Activated T-helper 1 cell treated with anti-CD3 and anti-CD28 coated beads, Interleukin-12 subunit alpha, Interleukin-12 subunit beta, Interleukin-2, Interleukin-4 antibody, amounts not matched to agents 30 ng/mL and 10 ng/mL and 1 ng/mL, durations not matched to agents 14 hours and 24 hours and 36 hours (primary cell): ENCODE data around the gene NFYC. TPM values are rescaled to one million over a fixed set of nuclear protein-coding genes. Genes with fewer than 3 reads are reported as not detected.

Experiments
- DNase-seq: peaks from one replicate; pipeline ENCODE4 v3.0.0; 2021; ENCODE audit warnings: low spot score
- H3K27ac Mint-ChIP-seq: one replicate; pipeline ENCODE4 v1.8.0; 2021; ENCODE audit warnings: mild to moderate bottlenecking, mixed read lengths
- H3K27me3 Mint-ChIP-seq: one replicate; pipeline ENCODE4 v1.8.0; 2022; ENCODE audit warnings: mild to moderate bottlenecking, moderate library complexity, mixed read lengths; ENCODE audit not compliant: insufficient read depth
- H3K36me3 Mint-ChIP-seq: one replicate; pipeline ENCODE4 v1.8.0; 2021; ENCODE audit warnings: low read depth, mixed read lengths
- H3K4me1 Mint-ChIP-seq: one replicate; pipeline ENCODE4 v1.8.0; 2021; ENCODE audit warnings: low read depth, mixed read lengths
- H3K4me3 Mint-ChIP-seq: one replicate; pipeline ENCODE4 v1.8.0; 2021; ENCODE audit warnings: mild to moderate bottlenecking, moderate library complexity, mixed read lengths
- H3K9me3 Mint-ChIP-seq: one replicate; pipeline ENCODE4 v1.8.0; 2021; ENCODE audit warnings: mixed read lengths
- intact Hi-C: fragments of 100-400 bp; cut with micrococcal nuclease; formaldehyde crosslinking; loops from one replicate; pipeline ENCODE4 v1.15.1; 2024
- total RNA-seq: library from RNA; stranded (reverse); gene quantifications from 2 replicates; pipeline ENCODE4 v1.2.3, GENCODE V29; 2022

The NFYC gene
- total RNA-seq, 1 donor from 2014 or later = 85.1 TPM

DNA sequence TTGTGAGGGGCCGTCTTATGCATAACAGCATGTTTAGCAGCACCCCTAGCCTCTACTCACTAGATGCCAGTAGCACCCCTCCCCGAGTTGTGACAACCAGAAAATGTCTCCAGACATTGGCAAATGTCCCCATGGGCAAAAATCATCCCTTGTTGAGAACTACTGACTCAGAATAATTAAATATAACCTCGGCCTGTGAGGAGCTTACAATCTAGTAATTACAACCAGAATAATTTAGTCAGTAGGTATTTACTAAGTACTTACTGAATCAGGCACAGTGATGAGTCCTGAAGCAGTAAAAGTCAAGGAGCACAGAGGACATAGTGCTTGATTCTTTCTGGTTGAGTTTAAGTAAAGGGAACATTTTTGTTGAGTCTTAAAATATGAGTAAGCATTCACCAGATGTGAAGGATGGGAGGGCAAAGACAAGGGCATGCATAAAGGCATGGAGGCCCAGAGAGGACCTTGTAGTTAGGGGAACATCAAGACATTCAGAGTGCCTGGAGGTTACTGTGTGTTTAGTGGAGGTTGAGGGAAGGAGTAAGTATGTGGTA, 48.0 kb downstream of the NFYC start:
- intact Hi-C loops = loop anchor here (5.0 kb wide), 1 partner anchor 47 kb away; the partner anchor contains the start of gene NFYC
- Mint-ChIP-seq H3K4me1 (peaks cover 32% of the 10 kb centered on the region), H3K4me3 (no peak overlapping the region), H3K9me3 (no peaks in the 10 kb centered on the region), H3K27ac (no peak overlapping the region), H3K27me3 (no peaks in the 10 kb centered on the region), H3K36me3 (peaks cover 37% of the 10 kb centered on the region)
- DNase-seq = no peak

DNA sequence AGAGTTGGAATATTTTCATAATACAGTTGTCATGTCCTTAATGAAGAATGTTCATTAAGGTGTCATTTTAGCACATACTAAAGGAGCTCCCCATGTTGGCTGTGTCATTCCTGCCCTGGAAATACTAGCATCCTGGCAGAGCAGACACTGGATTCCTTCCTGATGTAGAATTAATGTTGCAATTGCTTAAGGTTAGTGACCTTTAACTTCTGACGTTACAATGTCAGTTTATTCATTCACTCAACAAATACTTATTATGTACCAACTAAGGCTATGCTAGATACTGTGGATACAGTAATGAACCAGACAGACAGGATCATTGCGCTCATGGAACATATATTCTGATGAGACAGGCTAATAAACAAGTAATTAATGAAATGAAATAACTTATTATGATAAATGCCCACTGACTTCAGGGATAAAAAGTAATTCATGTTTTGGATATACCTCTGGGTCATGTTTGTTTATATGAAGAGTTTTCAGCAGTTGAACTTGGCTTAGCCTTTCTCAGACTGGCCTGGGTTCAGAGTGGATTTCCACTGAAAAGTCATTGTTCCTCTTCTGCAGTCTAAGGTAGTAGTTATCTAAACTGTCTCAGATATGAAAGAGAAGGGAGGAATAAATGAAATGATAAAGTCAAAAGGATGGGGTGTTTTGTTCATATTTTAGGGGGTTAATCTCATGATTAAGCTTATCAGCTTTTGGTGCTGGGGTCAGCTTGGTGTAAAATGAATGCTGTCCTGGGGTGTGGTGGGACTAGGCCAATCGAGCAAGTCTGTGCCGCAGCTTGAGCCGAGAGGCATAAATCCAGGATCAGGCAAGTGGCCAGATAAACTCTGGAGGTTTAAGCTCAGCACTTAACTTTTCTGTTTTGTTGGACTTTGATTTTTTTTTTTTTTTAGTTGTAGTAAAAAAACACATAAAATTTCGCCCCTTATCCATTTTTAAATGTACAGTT, 48.8 kb downstream of the NFYC start:
- intact Hi-C loops = loop anchor here (5.0 kb wide), 1 partner anchor 48 kb away; the partner anchor contains the start of gene NFYC
- Mint-ChIP-seq H3K4me1 (peaks cover 31% of the 10 kb centered on the region), H3K4me3 (no peak overlapping the region), H3K9me3 (no peaks in the 10 kb centered on the region), H3K36me3 (peaks cover 36% of the 10 kb centered on the region), H3K27ac (no peak overlapping the region), H3K27me3 (no peaks in the 10 kb centered on the region)
- DNase-seq = no peak

DNA sequence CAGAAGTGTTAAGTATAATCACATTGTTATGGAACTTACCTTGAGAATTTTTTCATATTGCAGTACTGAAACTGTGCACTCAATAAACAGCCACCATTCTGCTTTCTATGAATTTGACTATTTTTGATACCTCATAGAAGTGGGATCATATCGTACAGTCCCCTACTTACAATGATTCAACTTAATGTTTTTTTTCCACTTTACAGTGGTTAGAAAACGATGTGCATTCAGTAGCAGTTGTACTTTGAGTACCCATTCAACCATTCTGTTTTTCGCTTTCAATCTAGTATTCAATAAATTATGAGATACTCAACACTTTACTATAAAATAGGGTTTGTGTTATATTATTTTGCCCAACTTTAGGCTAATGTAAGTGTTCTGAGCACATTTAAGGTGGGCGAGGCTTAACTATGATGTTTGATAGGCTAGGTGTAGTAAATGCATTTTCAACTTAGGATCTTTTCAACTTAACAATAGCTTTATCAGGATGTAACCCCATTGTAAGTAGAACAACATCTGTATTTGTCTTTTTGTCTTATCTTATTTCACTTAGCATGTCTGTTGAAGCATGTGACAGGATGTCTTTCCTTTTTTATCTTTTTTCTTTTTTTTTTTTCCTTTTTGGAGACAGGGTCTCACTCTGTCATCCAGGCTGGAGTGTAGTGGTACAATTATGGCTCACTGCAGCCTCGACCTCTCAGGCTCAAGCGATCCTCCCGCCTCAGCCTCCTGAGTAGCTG, 49.7 kb downstream of the NFYC start:
- Mint-ChIP-seq H3K9me3 (no peaks in the 10 kb centered on the region), H3K36me3 (peaks cover 42% of the 10 kb centered on the region), H3K27me3 (no peaks in the 10 kb centered on the region), H3K4me1 (peaks cover 34% of the 10 kb centered on the region), H3K27ac (peak overlapping the region; percentile 24), H3K4me3 (no peak overlapping the region)
- DNase-seq = no peak
- intact Hi-C loops = loop anchor here (1.0 to 5.0 kb wide), 2 partner anchors 12 to 49 kb away; partner anchors contain the start of gene NFYC

- intact Hi-C loops = loop anchor here (5.0 kb wide), 1 partner anchor 50 kb away; the partner anchor contains the start of gene NFYC
- Mint-ChIP-seq H3K27me3 (no peaks in the 10 kb centered on the region), H3K9me3 (no peaks in the 10 kb centered on the region), H3K27ac (peak overlapping the region; percentile 81), H3K4me3 (no peak overlapping the region), H3K4me1 (peaks cover 41% of the 10 kb centered on the region), H3K36me3 (peaks cover 53% of the 10 kb centered on the region)
- DNase-seq = no peak
Observed at GRCh38 chr1:40742363-40743061, 51.0 kb downstream of the NFYC start.

GRCh38 chr1:40743452-40743851, 51.9 kb downstream of the NFYC start:
- Mint-ChIP-seq H3K9me3 (no peaks in the 10 kb centered on the region), H3K4me3 (no peak overlapping the region), H3K36me3 (peaks cover 57% of the 10 kb centered on the region), H3K27me3 (no peaks in the 10 kb centered on the region), H3K27ac (peak overlapping the region; percentile 5), H3K4me1 (peaks cover 41% of the 10 kb centered on the region)
- no peak for DNase-seq
- intact Hi-C loops = loop anchor here (5.0 kb wide), 1 partner anchor 51 kb away; the partner anchor contains the start of gene NFYC

DNA sequence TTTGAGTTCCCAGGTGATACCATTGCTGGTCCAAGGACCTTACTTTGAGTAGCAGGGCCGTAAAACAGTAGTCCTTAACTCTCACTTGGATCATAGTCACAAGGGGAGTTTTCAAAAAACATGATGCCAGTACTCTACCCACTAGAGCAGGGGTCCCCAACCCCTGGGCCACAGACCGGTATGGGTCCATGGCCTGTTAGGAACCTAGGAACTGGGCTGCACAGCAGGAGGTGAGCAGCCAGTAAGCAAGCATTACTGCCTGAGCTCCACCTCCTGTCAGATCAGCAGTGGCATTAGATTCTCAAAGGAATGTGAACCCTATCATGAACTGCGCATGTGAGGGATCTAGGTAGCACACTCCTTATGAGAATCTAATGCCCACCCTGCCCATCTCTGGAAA, 52.4 kb downstream of the NFYC start:
- H3K27me3 Mint-ChIP-seq = no peaks in the 10 kb centered on the region
- DNase-seq = no peak
- peaks cover 41% of the 10 kb centered on the region for H3K4me1 Mint-ChIP-seq
- intact Hi-C loops = loop anchor here (5.0 kb wide), 1 partner anchor 52 kb away; the partner anchor contains the start of gene NFYC
- no peaks in the 10 kb centered on the region for H3K9me3 Mint-ChIP-seq
- H3K36me3 Mint-ChIP-seq = peaks cover 57% of the 10 kb centered on the region
- no peak overlapping the region for H3K4me3 Mint-ChIP-seq
- H3K27ac Mint-ChIP-seq = peak overlapping the region; percentile 5

- DNase-seq = no peak
- Mint-ChIP-seq H3K27me3 (no peaks in the 10 kb centered on the region), H3K36me3 (peaks cover 55% of the 10 kb centered on the region), H3K27ac (no peak overlapping the region), H3K4me1 (peaks cover 41% of the 10 kb centered on the region), H3K9me3 (no peaks in the 10 kb centered on the region), H3K4me3 (no peak overlapping the region)
- intact Hi-C loops = no loop called here
Observed at GRCh38 chr1:40745176-40745575, 53.7 kb downstream of the NFYC start.

DNA sequence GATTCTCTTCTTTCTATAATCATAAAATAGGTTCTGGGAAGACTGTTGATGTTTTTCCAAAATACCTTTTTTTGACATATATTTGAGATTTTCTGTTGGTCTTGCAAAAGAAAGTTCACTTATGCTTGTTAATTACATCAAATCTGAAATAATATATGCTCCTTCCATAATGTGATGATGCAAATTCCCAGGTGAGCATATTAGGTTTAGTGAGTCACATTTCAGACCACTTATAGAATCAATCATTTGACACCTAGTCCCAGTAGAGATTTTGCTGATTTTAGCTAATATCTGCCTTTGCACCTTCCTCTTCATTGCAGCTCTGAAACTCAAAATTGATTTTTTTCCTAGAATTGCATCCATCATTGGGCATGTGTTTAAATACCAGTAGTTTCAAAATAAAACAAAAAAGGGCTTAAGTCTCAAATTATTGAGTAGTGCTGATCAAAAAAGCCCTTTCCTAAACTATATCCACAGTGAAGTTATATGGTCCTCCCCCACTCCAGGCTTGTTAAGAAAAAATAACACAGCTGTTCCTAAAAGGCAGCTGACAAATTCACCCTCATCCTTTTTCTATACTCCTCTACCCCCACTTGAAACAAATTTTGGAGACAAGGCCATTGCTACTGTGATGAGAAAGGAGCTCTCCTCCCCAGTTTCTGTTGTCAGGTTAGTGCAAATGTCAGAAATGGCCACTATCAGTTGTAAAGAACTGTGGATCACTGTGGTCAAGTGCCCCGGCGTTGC, 55.0 kb downstream of the NFYC start:
- intact Hi-C loops = no loop called here
- H3K4me3 Mint-ChIP-seq = no peak overlapping the region
- peaks cover 59% of the 10 kb centered on the region for H3K36me3 Mint-ChIP-seq
- H3K27me3 Mint-ChIP-seq = no peaks in the 10 kb centered on the region
- no peak overlapping the region for H3K27ac Mint-ChIP-seq
- H3K9me3 Mint-ChIP-seq = no peaks in the 10 kb centered on the region
- H3K4me1 Mint-ChIP-seq = peaks cover 55% of the 10 kb centered on the region
- DNase-seq = no peak

DNA sequence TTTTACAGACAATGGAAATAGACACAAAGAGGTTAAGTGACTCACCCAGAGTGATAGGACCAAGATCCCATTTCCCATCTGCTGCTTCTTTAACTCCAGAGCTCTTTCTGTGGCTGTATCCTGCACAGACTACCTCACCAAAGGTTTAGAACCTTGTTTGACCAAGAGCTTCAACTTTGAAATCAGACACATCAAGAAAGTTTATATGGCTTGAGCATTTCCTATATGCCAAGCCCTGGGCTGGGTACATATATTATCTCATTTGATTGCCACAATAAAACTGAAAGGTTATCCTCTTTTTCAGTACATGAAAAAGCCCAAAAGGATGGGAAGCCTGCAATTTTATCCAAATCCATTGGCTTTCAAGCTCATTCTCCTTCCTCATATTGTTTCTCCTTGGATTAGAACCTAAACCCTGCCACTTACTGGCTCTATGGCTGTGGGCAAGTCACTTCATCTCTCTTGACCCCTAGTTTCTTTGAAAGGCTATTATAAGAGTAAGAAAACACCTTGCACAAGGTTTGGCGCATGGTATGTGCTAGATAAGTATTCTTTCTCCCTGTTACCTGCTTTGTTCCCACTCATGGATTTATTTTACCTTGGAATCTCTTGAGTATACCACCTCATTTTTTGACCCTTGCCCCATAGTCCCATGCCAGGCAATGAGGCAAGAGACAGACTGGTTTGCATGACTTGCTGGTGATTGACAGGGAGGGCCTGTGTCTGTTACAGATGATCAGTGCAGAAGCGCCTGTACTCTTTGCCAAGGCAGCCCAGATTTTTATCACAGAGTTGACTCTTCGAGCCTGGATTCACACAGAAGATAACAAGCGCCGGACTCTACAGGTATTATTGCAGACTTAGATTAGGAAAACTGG, 57.6 kb downstream of the NFYC start:
- Mint-ChIP-seq H3K4me3 (no peak overlapping the region), H3K9me3 (no peaks in the 10 kb centered on the region), H3K4me1 (peaks cover 65% of the 10 kb centered on the region), H3K36me3 (peaks cover 58% of the 10 kb centered on the region), H3K27ac (no peak overlapping the region), H3K27me3 (no peaks in the 10 kb centered on the region)
- intact Hi-C loops = no loop called here
- DNase-seq = no peak

- no peaks in the 10 kb centered on the region for H3K27me3 Mint-ChIP-seq
- no peaks in the 10 kb centered on the region for H3K9me3 Mint-ChIP-seq
- H3K36me3 Mint-ChIP-seq = peaks cover 63% of the 10 kb centered on the region
- intact Hi-C loops = loop anchor here (5.0 kb wide), 1 partner anchor 83 kb away; the partner anchor contains the start of gene RIMS3
- no peak overlapping the region for H3K4me3 Mint-ChIP-seq
- peaks cover 64% of the 10 kb centered on the region for H3K4me1 Mint-ChIP-seq
- no peak for DNase-seq
- H3K27ac Mint-ChIP-seq = no peak overlapping the region
Observed at GRCh38 chr1:40749817-40750216, 58.3 kb downstream of the NFYC start.

GRCh38 chr1:40750451-40750908, 59.0 kb downstream of the NFYC start:
- no peaks in the 10 kb centered on the region for H3K9me3 Mint-ChIP-seq
- H3K4me3 Mint-ChIP-seq = no peak overlapping the region
- no peak overlapping the region for H3K27ac Mint-ChIP-seq
- intact Hi-C loops = loop anchor here (5.0 kb wide), 1 partner anchor 83 kb away; the partner anchor contains the start of gene RIMS3
- H3K27me3 Mint-ChIP-seq = no peaks in the 10 kb centered on the region
- peaks cover 63% of the 10 kb centered on the region for H3K36me3 Mint-ChIP-seq
- peaks cover 57% of the 10 kb centered on the region for H3K4me1 Mint-ChIP-seq
- no peak for DNase-seq
